Retina (tissue), 1 donor: ENCODE measurements around the gene PLEKHG2.
"Not testable (repeated sequence)": the region's sequence is repeated elsewhere in the genome, so short reads cannot be mapped to it uniquely, and the experiment has no call there.

ENCODE experiments used
- DNase-seq: peaks from one replicate; pipeline ENCODE4 v3.0.0-alpha.2; 2016

PLEKHG2 gene, protein sequence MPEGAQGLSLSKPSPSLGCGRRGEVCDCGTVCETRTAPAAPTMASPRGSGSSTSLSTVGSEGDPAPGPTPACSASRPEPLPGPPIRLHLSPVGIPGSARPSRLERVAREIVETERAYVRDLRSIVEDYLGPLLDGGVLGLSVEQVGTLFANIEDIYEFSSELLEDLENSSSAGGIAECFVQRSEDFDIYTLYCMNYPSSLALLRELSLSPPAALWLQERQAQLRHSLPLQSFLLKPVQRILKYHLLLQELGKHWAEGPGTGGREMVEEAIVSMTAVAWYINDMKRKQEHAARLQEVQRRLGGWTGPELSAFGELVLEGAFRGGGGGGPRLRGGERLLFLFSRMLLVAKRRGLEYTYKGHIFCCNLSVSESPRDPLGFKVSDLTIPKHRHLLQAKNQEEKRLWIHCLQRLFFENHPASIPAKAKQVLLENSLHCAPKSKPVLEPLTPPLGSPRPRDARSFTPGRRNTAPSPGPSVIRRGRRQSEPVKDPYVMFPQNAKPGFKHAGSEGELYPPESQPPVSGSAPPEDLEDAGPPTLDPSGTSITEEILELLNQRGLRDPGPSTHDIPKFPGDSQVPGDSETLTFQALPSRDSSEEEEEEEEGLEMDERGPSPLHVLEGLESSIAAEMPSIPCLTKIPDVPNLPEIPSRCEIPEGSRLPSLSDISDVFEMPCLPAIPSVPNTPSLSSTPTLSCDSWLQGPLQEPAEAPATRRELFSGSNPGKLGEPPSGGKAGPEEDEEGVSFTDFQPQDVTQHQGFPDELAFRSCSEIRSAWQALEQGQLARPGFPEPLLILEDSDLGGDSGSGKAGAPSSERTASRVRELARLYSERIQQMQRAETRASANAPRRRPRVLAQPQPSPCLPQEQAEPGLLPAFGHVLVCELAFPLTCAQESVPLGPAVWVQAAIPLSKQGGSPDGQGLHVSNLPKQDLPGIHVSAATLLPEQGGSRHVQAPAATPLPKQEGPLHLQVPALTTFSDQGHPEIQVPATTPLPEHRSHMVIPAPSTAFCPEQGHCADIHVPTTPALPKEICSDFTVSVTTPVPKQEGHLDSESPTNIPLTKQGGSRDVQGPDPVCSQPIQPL (N-terminal part only)

DNA sequence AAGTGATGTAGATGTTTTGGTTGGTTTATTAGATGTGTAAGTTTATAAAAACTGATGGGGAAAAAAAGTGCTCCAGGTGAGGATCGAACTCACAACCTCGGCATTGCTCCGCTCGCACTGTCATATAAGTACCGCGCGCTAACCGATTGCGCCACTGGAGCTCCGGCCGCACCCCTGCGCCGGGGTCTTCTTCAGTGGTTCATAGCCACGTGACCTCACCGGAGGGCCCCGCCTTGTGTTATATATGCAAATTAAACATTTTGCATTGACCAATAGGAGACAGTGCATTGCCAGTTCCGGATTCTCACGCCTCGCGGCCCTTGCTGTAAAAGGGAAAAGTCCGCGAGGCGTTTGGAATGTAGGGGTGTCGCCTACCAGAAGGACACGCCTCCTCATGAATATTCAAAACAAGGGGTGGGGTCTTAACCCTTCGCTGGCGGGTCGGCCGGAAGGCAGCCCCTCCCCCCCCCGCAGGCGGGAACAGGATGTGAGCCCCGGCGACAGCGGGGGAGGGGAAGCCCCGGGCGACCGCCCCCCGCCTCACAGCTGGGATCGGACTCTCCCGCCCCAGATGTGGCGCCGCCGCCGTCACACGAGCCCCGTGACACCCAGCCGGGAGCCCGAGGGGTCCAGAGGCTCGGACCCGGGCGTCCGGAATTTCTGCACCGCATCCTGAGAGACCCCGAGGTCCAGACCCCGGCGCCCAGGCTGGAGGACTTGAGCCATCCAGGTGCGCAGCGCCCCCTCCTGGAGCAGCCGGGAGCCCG, at the start of gene PLEKHG2:
PLEKHG2 (plus strand) TSS at position 570 of the 767 bp plus-strand sequence. CDS start 1,418 bp downstream, outside the sequence.
- peak; percentile 100 for DNase-seq

DNA sequence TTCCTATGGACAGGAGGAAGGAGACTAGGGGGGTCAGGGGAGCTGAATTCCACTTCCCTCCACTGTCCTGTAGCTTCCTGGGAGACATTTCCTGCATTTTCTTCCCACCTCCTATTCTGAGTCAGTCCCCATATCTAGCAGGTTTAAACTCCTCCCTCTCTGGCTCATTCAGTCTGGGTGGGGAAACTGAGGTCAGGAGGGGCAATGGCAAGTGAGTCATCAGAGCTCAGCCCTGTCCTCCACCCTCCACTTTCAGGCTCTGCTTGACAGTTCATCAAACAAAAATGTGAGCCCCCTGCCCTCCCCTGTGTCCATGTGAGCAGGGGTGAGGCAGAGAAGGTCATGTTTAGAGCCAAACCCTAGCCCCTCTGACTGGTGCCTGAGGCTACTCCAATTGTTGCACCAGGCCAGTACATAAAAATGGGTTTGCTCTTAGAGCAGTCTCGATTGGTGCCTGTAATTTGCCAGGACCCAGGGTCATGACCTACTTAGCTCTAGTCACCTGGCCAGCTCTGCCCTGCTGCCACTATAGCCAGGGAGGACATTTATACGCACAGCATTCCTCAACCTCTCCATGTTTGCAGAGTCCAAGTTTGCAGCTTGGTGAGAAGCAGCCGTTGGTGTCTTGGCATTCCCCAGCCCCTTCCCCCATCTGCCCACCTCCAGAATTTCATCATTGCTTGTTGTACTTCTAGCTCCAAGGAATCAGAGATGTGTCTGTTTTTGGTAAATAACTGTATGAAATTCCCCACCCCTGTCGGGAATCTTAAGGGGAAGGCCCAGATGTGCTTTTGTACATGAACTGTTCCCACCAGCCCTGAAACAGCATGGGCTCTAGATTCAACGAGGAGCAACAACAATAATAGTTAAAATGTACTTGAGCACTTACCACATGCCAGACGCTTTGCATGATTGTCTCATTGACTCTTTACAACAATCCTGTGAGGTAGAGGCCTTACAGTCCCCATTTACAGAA, 49.5 kb upstream of the PLEKHG2 start:
- no peak for DNase-seq

- DNase-seq, result no peak
Measured at GRCh38 chr19:39363901-39364457, 48.5 kb upstream of the PLEKHG2 start.

DNA sequence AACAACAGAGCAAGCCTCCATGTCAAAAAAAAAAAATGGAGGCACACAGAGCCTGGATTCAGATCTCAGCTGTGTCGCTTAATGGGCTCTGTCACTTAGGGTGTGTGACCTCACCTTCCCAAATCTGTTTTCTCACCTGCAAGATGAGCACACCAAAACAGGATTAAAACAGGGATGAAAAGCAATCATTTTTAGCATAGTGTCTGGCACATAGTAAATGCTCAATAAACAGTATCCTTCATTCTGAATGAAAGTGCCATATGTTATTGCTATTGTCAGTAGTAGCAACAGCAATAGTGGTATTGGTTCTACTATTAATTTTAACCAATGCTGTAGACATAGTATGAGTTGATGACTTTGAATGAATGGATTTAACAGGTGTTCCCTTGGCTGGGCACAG, 46.9 kb upstream of the PLEKHG2 start:
- no peak for DNase-seq

- no peak for DNase-seq
Measured at GRCh38 chr19:39369200-39369599, 43.3 kb upstream of the PLEKHG2 start.

- no peak for DNase-seq
Measured at GRCh38 chr19:39370735-39371134, 41.7 kb upstream of the PLEKHG2 start.

GRCh38 chr19:39372047-39372802, 40.2 kb upstream of the PLEKHG2 start:
- DNase-seq, result no peak

GRCh38 chr19:39372941-39373340, 39.5 kb upstream of the PLEKHG2 start:
- no peak for DNase-seq

- no peak for DNase-seq
Measured at GRCh38 chr19:39375929-39376328, 36.5 kb upstream of the PLEKHG2 start.

GRCh38 chr19:39377373-39378362, 34.8 kb upstream of the PLEKHG2 start:
- DNase-seq, result no peak

DNA sequence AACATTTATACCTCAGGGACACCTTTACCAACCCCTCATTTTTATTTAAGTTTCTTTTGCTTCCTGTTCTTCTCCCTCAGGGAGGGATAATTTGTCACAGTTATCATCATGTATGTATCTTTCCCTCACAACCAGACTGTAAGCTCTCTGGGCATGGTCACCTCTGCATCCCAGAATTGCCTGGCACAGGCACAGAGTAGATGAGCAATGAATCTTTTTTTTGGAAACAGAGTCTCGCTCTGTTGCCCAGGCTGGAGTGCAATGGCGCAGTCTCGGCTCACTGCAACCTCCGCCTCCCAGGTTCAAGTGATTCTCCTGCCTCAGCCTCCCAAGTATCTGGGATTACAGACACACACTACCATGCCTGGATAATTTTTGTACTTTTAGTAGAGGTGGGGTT, 33.1 kb upstream of the PLEKHG2 start:
- not testable (repeated sequence) for DNase-seq

- no peak for DNase-seq
Measured at GRCh38 chr19:39379865-39380396, 32.5 kb upstream of the PLEKHG2 start.

GRCh38 chr19:39380521-39381502, 31.7 kb upstream of the PLEKHG2 start:
- no peak for DNase-seq

DNA sequence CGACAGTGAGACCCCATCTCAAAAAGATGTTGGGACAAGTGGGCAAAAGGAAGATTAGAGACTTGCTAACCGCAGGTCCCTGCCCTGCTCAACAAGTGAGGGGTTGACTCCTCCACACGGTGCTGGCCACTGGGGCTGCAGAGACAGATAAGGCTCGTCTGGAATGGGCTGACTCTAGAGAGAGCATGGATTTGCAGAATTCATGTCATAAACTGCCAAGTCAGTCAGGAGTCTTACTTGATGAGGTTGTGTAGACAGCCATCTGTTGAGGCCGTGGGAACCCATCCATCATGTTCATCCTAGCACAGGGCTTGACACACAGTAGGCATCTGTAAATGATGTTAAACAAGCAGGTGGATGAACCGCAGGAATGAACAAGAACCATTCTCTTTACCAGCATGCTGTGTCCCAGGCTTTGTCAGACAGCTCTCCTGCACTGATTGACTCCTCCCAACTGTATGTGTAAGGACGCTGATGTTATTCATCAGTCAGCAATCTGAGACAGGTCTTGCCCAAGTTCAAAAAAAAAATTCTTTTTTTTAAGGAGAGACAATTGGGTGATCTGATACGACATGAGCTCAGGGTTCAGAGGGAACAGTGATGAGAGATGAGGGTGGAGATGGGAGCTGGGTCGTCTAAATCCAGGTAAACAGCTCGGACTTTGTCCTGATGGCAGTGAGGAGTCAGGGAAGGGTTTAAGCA, 30.4 kb upstream of the PLEKHG2 start:
- no peak for DNase-seq

GRCh38 chr19:39382991-39383828, 29.3 kb upstream of the PLEKHG2 start:
- DNase-seq, result no peak
